Measurements from ENCODE around the gene ROBO1.

Gene ROBO1

GRCh38 chr3:79285871-79286270, 481.9 kb downstream of the ROBO1 start:
- H3K9ac ChIP-seq, result no peak overlapping the region
- TF ChIP-seq, protein P1, sequence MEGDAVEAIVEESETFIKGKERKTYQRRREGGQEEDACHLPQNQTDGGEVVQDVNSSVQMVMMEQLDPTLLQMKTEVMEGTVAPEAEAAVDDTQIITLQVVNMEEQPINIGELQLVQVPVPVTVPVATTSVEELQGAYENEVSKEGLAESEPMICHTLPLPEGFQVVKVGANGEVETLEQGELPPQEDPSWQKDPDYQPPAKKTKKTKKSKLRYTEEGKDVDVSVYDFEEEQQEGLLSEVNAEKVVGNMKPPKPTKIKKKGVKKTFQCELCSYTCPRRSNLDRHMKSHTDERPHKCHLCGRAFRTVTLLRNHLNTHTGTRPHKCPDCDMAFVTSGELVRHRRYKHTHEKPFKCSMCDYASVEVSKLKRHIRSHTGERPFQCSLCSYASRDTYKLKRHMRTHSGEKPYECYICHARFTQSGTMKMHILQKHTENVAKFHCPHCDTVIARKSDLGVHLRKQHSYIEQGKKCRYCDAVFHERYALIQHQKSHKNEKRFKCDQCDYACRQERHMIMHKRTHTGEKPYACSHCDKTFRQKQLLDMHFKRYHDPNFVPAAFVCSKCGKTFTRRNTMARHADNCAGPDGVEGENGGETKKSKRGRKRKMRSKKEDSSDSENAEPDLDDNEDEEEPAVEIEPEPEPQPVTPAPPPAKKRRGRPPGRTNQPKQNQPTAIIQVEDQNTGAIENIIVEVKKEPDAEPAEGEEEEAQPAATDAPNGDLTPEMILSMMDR (conservative IDR thresholded peaks at IDR 0.05; ENCODE audit: low read depth, low read length), result no peak
- H3K4me2 ChIP-seq, result no peak overlapping the region
- H2AFZ ChIP-seq (ENCODE audit: low read depth), result no peak overlapping the region
- H3K4me3 ChIP-seq (IDR thresholded peaks at IDR 0.05; ENCODE audit: insufficient read depth, low read depth, low read length), result no peak overlapping the region
- H4K20me1 ChIP-seq (ENCODE audit: insufficient read depth), result no peaks in the 10 kb centered on the region
- H3K27ac ChIP-seq, result no peak overlapping the region
- H3K4me1 ChIP-seq (ENCODE audit: low read depth, poor library complexity, severe bottlenecking), result no peaks in the 10 kb centered on the region
- H3K27me3 ChIP-seq (ENCODE audit: insufficient read depth, low read depth), result no peaks in the 10 kb centered on the region
- no peaks in the 10 kb centered on the region for H3K36me3 ChIP-seq (ENCODE audit: insufficient read depth)
- H3K79me2 ChIP-seq (ENCODE audit: insufficient read depth, low read depth), result no peaks in the 10 kb centered on the region

GRCh38 chr3:79285380-79285779, 482.4 kb downstream of the ROBO1 start:
- Histone ChIP-seq H3K4me3 (IDR thresholded peaks at IDR 0.05; ENCODE audit: insufficient read depth, low read depth, low read length) (no peak overlapping the region), H2AFZ (ENCODE audit: low read depth) (no peak overlapping the region)

GRCh38 chr3:79284781-79285180, 483.0 kb downstream of the ROBO1 start:
- Histone ChIP-seq H3K9ac (no peak overlapping the region), H2AFZ (ENCODE audit: low read depth) (no peak overlapping the region), H3K36me3 (ENCODE audit: insufficient read depth) (no peaks in the 10 kb centered on the region), H3K4me1 (ENCODE audit: low read depth, poor library complexity, severe bottlenecking) (no peaks in the 10 kb centered on the region), H3K27ac (no peak overlapping the region), H3K79me2 (ENCODE audit: insufficient read depth, low read depth) (no peaks in the 10 kb centered on the region), H3K4me2 (no peak overlapping the region), H3K4me3 (IDR thresholded peaks at IDR 0.05; ENCODE audit: insufficient read depth, low read depth, low read length) (no peak overlapping the region), H3K27me3 (ENCODE audit: insufficient read depth, low read depth) (no peaks in the 10 kb centered on the region), H4K20me1 (ENCODE audit: insufficient read depth) (no peaks in the 10 kb centered on the region)
- TF ChIP-seq, protein P1 (conservative IDR thresholded peaks at IDR 0.05; ENCODE audit: low read depth, low read length), result no peak

More at GRCh38 chr3:79285380-79285779, 482.4 kb downstream of the ROBO1 start:
- Histone ChIP-seq H3K9ac (no peak overlapping the region), H4K20me1 (ENCODE audit: insufficient read depth) (no peaks in the 10 kb centered on the region), H3K79me2 (ENCODE audit: insufficient read depth, low read depth) (no peaks in the 10 kb centered on the region), H3K4me2 (no peak overlapping the region), H3K36me3 (ENCODE audit: insufficient read depth) (no peaks in the 10 kb centered on the region), H3K27ac (no peak overlapping the region), H3K4me1 (ENCODE audit: low read depth, poor library complexity, severe bottlenecking) (no peaks in the 10 kb centered on the region), H3K27me3 (ENCODE audit: insufficient read depth, low read depth) (no peaks in the 10 kb centered on the region)
- TF ChIP-seq, protein P1 (conservative IDR thresholded peaks at IDR 0.05; ENCODE audit: low read depth, low read length), result no peak

DNA sequence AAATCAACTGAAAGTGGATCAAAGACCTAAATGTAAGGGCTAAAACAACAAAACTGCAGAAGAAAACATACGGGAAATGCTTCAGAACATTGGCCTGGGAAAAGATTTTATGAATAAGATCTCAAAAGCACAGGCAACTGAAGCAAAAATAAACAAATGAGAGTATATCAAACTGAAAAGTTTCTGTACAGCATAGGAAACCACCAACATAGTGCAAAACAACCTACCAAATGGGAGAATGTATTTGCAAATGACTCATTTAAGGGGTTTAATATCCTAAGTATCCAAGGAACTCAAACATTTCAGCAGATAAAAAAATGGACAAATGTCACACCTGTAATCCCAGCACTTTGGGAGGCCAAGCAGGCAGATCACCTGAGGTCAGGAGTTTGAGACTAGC, 489.1 kb downstream of the ROBO1 start:
- H3K27me3 ChIP-seq (ENCODE audit: insufficient read depth, low read depth), result no peaks in the 10 kb centered on the region
- H3K4me3 ChIP-seq (IDR thresholded peaks at IDR 0.05; ENCODE audit: insufficient read depth, low read depth, low read length), result no peak overlapping the region
- TF ChIP-seq, protein P1 (conservative IDR thresholded peaks at IDR 0.05; ENCODE audit: low read depth, low read length), result no peak
- no peak overlapping the region for H3K27ac ChIP-seq
- H4K20me1 ChIP-seq (ENCODE audit: insufficient read depth), result no peaks in the 10 kb centered on the region
- H3K4me2 ChIP-seq, result no peak overlapping the region
- H3K36me3 ChIP-seq (ENCODE audit: insufficient read depth), result no peaks in the 10 kb centered on the region
- no peak overlapping the region for H3K9ac ChIP-seq
- no peaks in the 10 kb centered on the region for H3K79me2 ChIP-seq (ENCODE audit: insufficient read depth, low read depth)
- H2AFZ ChIP-seq (ENCODE audit: low read depth), result no peak overlapping the region
- no peaks in the 10 kb centered on the region for H3K4me1 ChIP-seq (ENCODE audit: low read depth, poor library complexity, severe bottlenecking)
